HG02852 (cell line): Measurements from ENCODE around the gene SMIM22.
"Not testable (repeated sequence)": the region's sequence is repeated elsewhere in the genome, so short reads cannot be mapped to it uniquely, and the experiment has no call there.

Source experiments
- ATAC-seq: cut with Tn5 transposase; IDR thresholded peaks from one replicate; pipeline ENCODE4 v1.9.1; 2021; ENCODE audit warnings: mild to moderate bottlenecking, moderate library complexity; ENCODE audit not compliant: unreplicated experiment

The SMIM22 gene

DNA sequence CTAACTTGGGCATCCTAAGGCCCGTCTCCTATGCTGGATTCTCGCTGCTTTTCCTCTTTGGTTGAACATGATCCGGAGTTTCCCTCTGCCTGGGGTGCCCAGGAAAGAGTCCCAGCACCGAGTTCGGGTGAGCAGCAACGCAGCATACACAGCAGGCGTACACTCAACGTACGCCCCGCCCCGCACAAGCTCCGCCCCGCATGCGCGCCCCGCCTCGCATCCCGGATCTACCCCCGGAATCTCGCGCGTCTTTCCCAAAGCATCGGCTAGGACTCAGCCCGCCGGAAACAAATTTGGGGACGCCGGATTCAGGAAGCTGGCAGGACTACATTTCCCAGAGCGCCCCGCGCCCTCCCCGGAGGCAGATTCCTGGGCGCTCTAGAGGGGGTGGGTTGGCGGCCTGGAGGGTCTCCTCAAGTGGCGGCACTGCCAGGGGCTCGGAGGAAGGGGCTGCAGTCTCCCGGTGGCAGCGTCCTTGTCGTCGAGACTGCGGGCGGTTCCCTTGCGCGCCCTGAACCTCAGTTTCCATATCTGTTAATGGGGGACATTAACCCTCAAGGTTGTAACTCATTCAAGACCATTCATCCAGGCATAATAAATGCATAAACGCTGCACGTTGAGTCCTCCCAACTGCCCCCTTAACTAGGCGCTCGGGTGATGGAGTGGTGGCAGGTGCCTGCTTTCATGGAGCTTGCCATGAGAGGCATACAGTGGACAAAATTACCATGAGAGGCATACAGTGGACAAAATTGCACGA is 26.4 kb upstream of the SMIM22 start:
- peak; percentile 63 for ATAC-seq

DNA sequence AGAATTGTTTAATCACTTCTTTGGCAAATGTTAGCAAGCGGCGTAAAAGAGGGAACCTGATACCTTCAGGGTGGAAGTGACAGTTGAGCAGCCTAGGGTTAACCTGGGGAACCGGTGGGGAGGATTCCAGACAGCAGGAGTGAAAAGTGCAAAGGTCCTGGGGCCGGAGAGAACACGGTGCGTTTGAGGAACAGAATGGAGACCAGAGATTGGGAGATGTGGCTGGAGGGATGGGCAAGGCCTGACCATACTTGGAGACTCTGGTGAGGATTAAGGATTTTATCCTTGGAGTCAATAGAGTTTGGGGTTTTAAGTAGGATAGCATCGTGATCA is 25.9 kb upstream of the SMIM22 start:
- no peak for ATAC-seq

DNA sequence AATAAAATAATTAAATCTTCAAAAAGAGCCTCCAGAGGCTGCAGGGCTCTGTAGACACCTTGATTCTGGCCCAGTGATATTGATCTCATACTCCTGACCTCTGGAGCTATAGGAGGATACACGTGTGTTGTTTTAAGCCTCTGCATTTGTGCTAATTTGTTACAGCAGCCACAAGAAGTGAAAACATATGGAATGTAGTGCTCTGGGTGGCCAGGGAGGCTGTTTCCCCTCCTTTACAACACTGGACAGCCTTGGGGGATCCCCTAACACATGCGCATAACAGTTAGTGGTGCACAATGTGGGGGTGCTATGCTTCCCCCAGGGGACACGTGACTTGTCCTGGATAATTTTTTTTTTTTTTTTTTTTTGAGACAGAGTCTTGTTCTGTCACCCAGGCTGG is 23.5 kb upstream of the SMIM22 start:
- ATAC-seq, result no peak

GRCh38 chr16:4772351-4772750 is 22.8 kb upstream of the SMIM22 start:
- ATAC-seq, result no peak

GRCh38 chr16:4775005-4775404 is 20.2 kb upstream of the SMIM22 start:
- no peak for ATAC-seq

GRCh38 chr16:4776141-4776705 is 18.9 kb upstream of the SMIM22 start:
- ATAC-seq, result no peak

- ATAC-seq, result no peak
Measured at GRCh38 chr16:4777339-4778049, 17.7 kb upstream of the SMIM22 start.

DNA sequence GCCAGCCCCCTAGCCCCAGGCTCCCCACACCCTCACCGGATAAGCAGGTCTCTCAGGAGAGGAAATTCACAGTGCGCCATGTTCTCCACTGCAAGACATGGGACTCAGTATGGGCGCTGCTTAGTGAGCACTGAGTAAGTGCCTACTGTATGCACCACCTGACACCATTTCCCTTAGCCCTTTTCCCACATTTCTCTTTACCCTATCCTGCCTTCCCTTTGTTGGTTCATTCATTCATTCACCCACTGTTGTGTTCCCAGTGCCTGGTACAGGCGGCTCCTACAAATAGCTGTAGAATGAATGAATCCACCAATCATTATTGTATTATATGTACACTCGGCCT is 17.1 kb upstream of the SMIM22 start:
- ATAC-seq, result no peak

- ATAC-seq, result no peak
Measured at GRCh38 chr16:4780235-4780634, 14.9 kb upstream of the SMIM22 start.

- ATAC-seq, result no peak
Measured at GRCh38 chr16:4783251-4783950, 11.8 kb upstream of the SMIM22 start.

GRCh38 chr16:4783951-4784336 is 11.2 kb upstream of the SMIM22 start:
- no peak for ATAC-seq

DNA sequence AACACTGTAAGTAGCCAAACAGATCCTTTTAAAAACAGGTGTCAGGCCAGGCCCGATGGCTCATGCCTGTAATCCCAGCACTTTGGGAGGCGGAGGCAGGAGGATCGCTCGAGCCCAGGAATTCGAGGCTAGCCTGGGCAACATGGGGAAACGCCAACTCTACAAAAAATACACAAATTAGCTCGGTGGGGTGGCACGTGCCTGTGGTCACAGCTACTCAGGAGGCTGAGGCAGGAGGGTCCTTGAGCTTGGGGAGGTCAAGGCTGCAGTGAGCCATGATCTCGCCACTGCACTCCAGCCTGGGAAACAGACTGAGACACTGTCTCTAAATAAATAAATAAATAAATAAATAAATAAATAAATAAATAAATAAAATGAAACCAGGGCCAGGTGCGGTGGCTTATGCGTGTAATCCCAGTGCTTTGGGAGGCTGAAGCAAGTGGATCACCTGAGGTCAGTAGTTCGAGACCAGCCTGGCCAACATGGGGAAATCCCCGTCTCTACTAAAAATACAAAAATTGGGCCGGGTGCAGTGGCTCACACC is 10.7 kb upstream of the SMIM22 start:
- ATAC-seq, result not testable (repeated sequence)

GRCh38 chr16:4785758-4786433 is 9.3 kb upstream of the SMIM22 start:
- no peak for ATAC-seq

DNA sequence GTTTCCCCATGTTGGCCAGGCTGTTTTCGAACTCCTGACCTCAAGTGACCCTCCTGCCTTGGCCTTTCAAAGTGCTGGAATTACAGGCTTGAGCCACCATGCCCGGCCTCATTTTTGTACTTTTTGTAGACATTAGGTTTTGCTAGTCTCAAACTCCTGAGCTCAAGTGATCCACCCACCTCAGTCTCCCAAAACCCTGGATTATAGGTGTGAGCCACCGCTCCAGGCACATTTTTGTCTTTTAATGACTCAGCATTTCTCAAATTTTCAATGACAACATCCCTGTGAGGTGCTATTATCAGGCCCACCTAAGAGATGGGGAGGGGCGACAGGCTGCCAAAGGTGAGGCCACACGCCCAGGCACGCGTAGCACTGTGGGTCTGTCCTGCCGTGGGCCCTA is 8.1 kb upstream of the SMIM22 start:
- ATAC-seq, result no peak

DNA sequence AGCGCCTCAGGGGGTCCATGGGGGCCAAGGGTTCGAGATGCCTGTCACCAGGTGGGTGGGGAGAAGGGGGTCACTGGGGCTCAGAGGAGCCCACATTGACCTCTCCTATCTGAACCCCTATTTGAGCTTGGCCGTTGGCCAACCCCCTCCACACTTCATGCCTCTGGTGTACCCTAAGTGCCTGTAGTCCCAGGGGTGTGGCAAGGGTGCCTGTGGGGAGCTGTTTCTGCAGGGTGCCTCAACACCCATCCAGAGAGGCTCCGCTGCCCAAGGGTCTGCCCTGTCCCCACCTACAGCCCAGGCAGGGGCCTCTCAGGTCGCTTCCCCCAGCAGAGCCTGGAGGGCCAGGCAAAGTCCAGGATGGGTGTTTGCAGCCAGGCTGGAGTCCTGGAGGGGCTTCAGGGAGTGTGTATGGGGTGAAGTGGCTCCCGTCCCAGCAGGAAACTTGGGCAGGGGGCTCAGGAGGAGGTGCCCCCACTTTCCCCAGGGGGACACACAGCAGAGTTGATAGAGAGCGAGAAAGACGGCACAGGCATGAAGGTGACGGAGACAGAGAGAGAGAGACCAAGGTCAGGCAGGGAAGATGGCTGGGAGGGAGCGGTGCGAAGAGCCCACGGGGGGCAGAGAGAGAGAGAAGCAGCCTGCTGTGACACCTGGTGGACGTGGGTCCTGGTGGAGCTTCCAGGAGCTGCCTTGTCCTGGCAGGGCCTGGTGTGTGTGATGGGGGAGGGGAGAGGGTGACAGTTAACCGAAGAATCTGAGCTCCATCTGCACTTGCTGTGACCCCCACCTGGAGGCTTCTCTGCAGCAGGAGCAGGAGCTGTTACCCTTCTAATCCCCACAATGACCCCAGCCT is 7.3 kb upstream of the SMIM22 start, which contains the start of gene SEPTIN12:
Gene SEPTIN12, minus strand, starts transcription at position 719 of the 856 bp plus-strand sequence. Its CDS starts 700 bp downstream, at position 19.
- ATAC-seq, result no peak

- no peak for ATAC-seq
Measured at GRCh38 chr16:4788489-4788889, 6.7 kb upstream of the SMIM22 start.

GRCh38 chr16:4788910-4789309 is 6.3 kb upstream of the SMIM22 start:
- no peak for ATAC-seq

GRCh38 chr16:4790261-4790660 is 4.9 kb upstream of the SMIM22 start:
- ATAC-seq, result no peak

GRCh38 chr16:4790871-4791270 is 4.3 kb upstream of the SMIM22 start:
- ATAC-seq, result no peak

DNA sequence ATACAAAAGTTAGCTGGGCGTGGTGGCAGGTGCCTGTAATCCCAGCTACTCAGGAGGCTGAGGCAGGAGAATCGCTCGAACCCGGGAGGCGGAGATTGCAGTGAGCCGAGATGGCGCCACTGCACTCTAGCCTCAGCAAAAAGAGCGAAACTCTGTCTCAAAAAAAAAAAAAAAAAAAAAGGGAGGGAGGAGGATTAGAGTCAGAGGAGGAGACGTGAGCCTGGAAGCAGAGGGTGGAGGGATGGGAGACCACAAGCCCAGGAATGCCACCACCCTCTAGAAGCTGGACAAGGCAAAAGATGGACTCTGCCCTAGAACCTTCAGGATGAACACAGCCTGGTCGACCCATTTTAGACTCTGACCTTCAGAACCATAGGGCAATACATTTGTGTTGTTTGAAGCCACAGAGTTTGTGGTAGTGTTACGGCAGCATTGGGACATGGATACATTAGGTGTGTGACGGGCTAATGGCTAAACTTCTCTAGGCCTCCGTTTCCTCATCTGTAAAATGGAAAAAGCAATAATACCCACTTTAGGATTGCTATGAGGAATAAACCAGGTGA is 2.1 kb upstream of the SMIM22 start:
- no peak for ATAC-seq
